Activated gamma-delta T cell (primary cell): ENCODE measurements around the gene EMX2.

Experiments
- DNase-seq: peaks from one replicate; lab custom pipeline; 2025; lab: John Stamatoyannopoulos, UW

Gene EMX2

GRCh38 chr10:117532003-117532385 lies 10.6 kb upstream of the EMX2 start:
- no peak for DNase-seq

DNA sequence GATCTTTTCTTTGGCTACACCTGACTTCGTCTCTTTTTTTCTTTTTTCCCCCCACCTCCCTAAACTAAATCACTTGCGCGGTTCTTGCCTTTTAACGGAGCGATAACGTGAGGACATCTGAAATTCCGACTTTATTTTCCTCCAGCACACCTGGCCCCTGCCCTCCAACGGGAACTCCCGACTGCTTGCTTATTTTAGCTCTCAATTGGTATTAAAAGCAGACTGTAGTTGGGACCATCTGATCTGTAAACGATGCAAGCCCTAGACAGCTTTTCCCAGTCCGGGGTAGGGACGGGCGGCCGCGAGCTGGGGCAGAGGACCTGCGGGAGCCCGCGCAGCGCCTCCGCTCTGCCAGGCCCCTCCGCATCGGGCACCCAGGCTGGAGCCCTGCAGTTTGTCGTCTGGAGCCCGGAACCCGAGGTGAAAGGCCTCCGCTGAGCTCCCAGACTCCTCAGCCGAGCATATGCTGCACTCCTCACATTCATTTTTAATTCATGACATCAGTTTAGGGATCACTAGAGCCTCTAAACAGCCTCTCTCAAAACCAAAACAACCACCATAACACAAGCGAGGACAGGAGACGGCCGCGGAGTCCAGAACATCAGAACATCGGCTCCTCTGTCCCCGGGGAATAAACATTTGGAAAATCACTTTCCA lies 10.0 kb upstream of the EMX2 start:
- no peak for DNase-seq

- DNase-seq, result no peak
Observed at GRCh38 chr10:117533507-117534281, 8.9 kb upstream of the EMX2 start.

- no peak for DNase-seq
Observed at GRCh38 chr10:117534321-117535297, 7.9 kb upstream of the EMX2 start.

DNA sequence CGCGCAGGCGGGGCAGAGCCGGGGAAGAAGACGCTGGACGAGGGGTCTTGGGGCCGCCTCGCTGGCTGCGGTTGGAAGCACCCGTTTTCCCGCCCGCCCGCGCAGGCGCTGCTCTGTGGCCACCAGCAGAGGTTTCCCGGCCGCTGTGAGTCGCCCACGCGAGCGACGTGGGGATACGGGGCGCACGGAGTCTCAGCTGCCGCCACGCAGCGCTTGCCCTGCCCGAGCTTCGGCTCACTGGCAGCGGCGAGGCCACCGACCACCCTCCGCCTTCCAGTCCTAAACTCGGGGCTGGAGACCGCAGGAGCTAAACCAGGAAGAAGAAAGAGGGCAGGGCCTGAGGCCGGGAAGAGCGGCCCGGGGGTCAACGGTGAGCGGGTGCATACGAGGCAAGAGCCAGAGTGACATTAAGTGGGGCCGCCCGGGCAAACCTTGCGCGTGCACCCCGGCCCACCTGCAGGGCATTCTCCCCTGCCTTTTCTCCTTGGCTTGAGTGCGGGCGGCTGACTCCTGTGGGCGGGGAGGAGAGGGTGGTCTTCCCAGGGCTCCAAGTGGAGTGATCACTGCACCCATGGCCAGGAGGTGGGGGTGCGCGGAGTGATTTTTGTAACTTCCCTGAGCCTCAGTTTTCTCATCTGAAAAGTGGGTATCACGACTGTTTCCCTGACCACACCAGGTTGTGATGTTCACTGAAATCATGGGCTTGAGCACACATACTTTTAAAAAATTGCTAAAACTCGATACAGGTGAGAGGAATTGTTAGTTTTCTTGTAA lies 7.1 kb upstream of the EMX2 start:
- DNase-seq, result no peak

DNA sequence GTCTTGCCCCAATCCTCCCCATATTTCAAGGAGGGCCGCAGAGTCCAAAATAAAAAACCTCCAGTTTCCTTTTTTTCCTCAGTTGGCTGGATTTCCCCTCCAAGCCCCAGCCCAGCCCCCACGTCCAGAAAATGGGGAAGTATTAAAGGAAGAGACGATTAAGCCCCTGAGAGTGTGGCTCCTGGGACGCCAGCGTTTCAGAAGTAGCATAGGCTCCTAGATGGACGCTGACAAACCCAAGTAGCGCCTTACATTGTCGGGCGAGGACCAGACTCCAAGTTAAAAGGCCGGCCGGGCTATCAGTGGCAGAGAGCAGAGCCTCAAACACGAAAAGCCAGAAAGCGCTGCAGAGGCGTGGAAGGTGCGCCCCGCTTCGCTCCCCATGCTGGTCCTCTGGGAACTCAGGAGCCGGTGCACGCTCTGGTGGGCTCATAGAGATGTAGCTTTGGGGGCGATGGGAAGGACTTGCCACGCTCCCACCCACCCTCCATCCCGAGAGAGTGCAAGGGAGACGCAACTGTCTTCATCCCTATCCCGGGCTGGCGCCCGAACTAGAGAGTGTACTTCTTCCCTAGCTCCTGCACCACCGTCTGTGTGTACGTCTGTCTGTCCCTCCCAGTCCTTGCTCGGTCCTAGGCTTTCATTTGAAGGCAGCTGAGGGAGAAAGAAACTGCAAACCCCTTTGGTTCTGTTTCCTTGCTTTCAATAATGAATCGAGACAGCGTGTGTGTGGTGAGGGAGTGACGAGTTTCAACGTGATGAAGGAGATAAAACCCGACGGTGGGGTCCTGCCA lies 6.3 kb upstream of the EMX2 start:
- no peak for DNase-seq

DNA sequence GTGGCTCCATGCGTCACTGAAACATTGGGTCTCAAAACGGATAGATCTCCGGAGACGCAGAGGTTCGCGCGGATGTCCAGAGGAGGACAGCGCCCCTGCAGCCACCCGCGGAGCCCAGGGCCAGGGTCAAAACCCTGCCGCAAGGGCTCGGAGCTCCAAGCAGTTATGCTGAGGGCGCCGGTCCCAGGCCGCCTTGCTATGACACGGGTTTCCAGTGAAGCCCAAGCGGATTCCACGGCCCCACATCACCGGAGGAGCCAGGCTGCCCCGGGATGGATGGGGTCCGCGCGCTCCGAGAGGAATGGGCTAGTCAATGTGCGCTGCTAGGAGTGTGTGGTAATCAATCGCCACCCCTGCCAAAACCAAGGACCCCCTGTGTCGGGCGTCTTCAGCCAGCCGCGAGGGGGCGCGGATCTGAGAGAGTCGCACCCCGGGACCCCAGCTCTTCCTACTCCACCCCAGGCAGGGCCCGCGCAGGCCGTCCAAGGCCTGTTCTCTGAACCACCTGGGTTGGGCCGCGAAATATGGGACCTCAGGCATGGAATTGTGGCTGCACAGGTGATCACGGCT lies 5.6 kb upstream of the EMX2 start:
- no peak for DNase-seq

DNA sequence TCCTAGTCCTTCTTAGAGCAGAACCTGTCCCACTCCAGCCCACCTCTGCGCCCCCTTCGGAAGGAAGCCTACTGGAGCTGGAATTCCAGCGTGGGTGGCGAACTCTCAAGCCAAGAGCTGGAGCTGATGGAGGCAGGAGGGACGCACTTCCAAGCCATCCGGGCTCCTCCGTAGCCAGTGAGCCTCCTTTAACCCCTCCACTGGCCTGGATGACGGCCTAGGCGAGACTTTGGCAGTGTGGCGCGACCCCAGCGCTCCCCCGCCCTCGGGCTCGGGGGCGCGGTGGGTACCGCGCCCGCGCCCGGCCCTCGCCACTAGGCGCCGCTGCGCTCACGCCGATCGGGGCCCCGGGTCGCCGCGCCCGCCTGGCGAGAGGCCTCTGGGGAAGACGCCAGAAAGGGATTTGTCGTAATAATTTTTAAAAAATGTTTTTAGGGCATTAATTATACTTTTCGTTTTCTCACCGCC lies 5.1 kb upstream of the EMX2 start:
- DNase-seq, result no peak

GRCh38 chr10:117537904-117538524 lies 4.5 kb upstream of the EMX2 start:
- DNase-seq, result no peak

GRCh38 chr10:117539361-117539773 lies 3.2 kb upstream of the EMX2 start:
- DNase-seq, result no peak

DNA sequence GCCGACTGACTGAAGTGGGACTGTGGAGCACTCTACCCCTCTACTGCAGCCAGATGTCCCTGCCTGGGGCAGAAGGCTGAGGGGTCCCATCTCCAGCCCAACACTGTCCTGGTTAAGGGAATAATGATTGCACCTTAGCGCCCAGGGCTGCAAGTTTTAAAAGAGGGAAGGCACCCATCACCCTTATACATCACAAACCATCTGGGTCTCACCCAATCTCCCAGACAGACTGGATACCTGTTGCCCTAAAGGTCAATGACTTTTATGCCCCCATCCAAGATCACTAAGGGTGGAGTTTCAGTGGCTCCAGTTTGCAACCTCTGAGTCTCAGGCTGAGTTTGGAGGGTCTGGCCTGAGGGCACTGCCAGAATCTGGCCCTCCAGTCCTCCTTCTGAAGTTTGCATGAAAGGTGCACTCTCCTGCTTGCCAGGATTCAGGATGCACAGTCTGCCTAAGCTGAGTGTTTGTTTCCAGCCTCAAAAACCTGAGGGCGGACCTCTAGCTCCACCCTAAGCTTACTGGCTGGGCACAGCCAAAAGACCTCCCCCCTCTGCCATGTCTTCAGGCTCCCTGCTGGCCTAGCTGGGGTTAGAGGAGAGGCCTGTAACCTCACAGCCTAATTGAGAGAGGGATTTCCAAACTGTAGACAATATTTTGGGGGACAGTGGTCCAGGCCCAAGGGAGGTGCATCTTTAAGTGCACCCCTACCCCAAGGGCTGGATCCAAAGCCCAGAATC lies 2.5 kb upstream of the EMX2 start:
- DNase-seq, result no peak

DNA sequence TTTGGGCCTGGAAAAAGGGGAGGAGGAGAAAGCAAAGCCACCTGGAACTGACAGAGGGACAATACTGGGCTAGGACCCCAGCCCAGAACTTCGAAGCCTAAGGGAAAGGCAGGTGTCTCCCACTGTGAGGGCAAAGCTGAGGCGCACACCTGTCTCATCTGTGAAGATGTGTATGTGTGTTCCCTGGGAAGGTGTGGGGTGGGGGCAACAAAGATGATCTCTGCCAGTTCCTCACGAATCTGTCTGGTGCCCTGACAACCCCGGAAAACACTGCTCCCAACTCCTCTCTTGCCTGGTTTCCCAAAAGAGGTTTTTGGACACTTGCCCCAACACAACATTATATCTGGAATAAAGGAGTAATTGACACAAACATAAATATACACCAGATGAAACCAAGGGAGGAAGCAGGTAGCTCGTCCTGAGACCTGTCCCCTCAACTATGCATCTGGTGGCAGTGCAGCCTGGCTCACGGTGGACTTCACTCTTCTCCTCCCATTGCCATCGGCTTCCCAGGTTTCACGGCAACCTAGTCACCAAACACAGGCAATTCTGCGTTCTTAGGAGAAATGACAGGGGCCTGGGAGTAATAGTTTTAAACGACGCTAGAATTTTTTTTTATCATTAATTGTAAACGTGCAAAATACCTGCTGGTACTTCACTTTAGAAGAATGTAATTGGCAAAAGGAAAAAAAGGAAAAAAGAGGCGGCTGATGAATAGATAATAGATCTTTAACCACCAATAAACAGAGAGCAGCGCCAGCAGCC lies 1.7 kb upstream of the EMX2 start:
- DNase-seq, result no peak

DNA sequence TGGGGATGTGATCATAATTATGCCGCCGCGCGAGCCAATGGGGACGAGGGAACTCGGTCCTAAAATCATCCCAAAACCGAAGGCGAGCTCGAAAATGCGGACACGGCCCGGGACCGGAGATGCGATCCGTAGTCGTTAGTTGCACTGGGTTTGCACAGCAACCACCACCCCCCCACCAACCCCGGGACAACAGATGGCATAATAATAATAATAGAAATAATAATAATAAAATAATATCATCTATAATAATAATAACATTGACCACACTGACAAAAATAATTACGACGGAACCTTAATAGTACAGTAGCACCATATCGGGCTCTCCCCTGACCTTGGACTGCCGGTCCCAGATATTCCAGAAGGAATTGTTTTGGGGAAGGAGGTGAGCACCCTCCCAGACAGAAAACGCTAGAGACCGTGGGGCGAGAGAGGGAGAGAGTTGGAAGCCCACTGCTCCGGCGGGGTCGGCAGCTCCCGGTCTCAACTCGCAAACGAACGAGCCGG lies 1.1 kb upstream of the EMX2 start:
- no peak for DNase-seq

- no peak for DNase-seq
Observed at GRCh38 chr10:117541909-117542705, 439 bp upstream of the EMX2 start.

DNA sequence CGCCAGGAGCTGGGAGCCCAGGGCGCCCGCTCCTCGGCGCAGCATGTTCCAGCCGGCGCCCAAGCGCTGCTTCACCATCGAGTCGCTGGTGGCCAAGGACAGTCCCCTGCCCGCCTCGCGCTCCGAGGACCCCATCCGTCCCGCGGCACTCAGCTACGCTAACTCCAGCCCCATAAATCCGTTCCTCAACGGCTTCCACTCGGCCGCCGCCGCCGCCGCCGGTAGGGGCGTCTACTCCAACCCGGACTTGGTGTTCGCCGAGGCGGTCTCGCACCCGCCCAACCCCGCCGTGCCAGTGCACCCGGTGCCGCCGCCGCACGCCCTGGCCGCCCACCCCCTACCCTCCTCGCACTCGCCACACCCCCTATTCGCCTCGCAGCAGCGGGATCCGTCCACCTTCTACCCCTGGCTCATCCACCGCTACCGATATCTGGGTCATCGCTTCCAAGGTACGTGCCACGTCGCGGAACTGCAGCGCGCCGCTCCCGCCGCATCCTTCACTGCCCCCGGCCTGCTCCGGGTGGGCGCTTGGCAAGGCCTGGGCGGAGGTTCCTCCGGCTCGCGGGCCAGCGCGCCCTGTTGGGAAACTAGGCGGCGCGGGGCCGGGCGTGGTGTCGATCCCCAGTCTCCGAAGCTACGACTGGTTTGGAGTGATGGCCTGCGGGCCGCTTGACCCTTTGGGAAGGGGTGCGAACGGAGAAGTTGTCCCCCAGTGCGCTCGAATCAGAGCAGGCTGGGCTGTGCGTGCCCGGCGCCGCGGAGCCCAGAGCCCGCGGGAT lies 868 bp downstream of the EMX2 start:
- no peak for DNase-seq

DNA sequence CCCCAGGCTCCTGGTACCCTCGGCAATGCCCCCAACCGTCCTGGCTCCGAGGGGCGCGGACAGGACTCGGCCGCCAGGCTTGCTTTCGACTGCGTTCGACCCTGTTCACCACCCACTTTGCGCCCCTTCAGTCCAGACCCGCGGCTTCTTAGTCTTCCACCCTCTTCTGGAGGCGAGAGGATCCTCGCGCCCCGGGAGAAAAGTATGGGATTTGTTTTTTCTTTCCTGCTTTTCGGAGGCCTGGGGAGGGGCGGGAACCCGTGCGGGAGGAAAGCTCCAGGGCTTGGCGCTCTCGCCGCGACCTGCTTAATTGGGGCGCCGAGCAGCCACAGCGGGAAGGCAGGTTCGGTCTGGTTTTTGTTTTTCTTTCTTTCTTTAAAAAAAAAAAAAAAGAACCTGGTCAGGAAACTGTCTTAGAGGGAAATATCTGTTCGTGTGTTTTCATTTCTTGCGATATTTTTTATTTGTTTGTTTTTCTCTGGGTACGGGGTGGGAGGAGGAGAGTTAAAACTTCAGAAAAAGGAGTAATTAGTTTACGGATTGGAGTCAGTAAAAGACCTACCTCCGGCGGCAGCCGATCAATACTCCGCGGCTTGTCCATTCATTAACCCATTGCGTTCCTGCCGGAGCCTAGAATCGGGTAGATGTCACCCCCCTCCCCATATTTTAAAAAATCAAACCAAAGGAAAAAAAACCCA lies 1.6 kb downstream of the EMX2 start:
- no peak for DNase-seq
